ENCODE results near the gene SCUBE1.
"Not testable (repeated sequence)": the region's sequence is repeated elsewhere in the genome, so short reads cannot be mapped to it uniquely, and the experiment has no call there.

Gene SCUBE1

GRCh38 chr22:43299736-43300135 is 43.4 kb downstream of the SCUBE1 start:
- DNase-seq, result no peak

GRCh38 chr22:43298062-43298801 is 44.9 kb downstream of the SCUBE1 start:
- no peak for DNase-seq

- no peak for DNase-seq
Measured at GRCh38 chr22:43297270-43298061, 45.7 kb downstream of the SCUBE1 start.

GRCh38 chr22:43296276-43296902 is 46.8 kb downstream of the SCUBE1 start:
- DNase-seq, result no peak

GRCh38 chr22:43295660-43296059 is 47.5 kb downstream of the SCUBE1 start:
- DNase-seq, result no peak

- DNase-seq, result no peak
Measured at GRCh38 chr22:43295173-43295572, 48.0 kb downstream of the SCUBE1 start.

- DNase-seq, result peak; percentile 84
Measured at GRCh38 chr22:43293655-43294392, 49.3 kb downstream of the SCUBE1 start.

GRCh38 chr22:43293259-43293654 is 49.9 kb downstream of the SCUBE1 start:
- DNase-seq, result peak; percentile 72

GRCh38 chr22:43292630-43293018 is 50.5 kb downstream of the SCUBE1 start:
- peak; percentile 49 for DNase-seq

- DNase-seq, result no peak
Measured at GRCh38 chr22:43291381-43291780, 51.8 kb downstream of the SCUBE1 start.

- no peak for DNase-seq
Measured at GRCh38 chr22:43289976-43290721, 53.0 kb downstream of the SCUBE1 start.

- DNase-seq, result no peak
Measured at GRCh38 chr22:43289531-43289963, 53.6 kb downstream of the SCUBE1 start.

- no peak for DNase-seq
Measured at GRCh38 chr22:43288807-43289420, 54.3 kb downstream of the SCUBE1 start.

GRCh38 chr22:43288378-43288777 is 54.8 kb downstream of the SCUBE1 start:
- no peak for DNase-seq

GRCh38 chr22:43287441-43287840 is 55.7 kb downstream of the SCUBE1 start:
- no peak for DNase-seq

- DNase-seq, result no peak
Measured at GRCh38 chr22:43281394-43281793, 61.8 kb downstream of the SCUBE1 start.

- not testable (repeated sequence) for DNase-seq
Measured at GRCh38 chr22:43280523-43280886, 62.7 kb downstream of the SCUBE1 start.

- no peak for DNase-seq
Measured at GRCh38 chr22:43279867-43280522, 63.2 kb downstream of the SCUBE1 start.

GRCh38 chr22:43277987-43278601 is 65.1 kb downstream of the SCUBE1 start:
- DNase-seq, result no peak

- DNase-seq, result no peak
Measured at GRCh38 chr22:43277091-43277490, 66.1 kb downstream of the SCUBE1 start.

- DNase-seq, result no peak
Measured at GRCh38 chr22:43276321-43276720, 66.9 kb downstream of the SCUBE1 start.

All from NCI-H2029 treated with DMSO at 0.1 percent for 48 hours (cell line).